ENCODE measurements around the gene ADAM29. TPM values are rescaled to one million over a fixed set of nuclear protein-coding genes. Genes with fewer than 3 reads are reported as not detected.

ADAM29 gene
- total RNA-seq: not detected
- polyA plus RNA-seq (2013, experiment 1 of 2): 0.08 TPM
- polyA plus RNA-seq (2013, experiment 2 of 2): 0.05 TPM
- total RNA-seq: 0 to 0.27 (median 0) reads per million in 172 experiments

DNA sequence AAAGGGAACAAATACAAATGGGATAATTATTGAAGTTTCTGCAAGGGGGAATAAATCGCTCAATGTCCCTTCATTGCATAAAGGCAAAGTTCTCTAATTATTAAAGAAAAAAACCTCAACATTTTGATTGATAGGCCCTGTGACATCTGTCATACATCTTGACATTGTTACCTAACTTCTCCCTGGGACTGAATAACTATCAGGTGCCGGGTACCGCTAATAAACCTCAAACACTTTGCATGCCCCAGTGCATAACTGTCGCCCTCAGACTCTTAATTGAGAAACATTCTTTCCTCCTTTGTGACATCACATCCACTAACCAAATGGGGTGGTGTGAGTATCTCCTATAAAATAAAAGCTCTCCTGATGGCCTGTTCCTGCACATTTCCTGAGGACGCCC is at the start of gene ADAM29:
Gene ADAM29 (plus strand): TSS at position 301 of the 400 bp plus-strand sequence. CDS start 57,168 bp downstream, outside the sequence.
- Histone ChIP-seq H3K36me3 (ENCODE audit: insufficient read depth, low read length) (no peaks in the 10 kb centered on the region), H3K27me3 (ENCODE audit: control insufficient read depth in 1 of 2, insufficient read depth in 2 of 2, low read length in 2 of 2) (no peaks in the 10 kb centered on the region), H3K9me3 (ENCODE audit: control insufficient read depth in 1 of 2, insufficient read depth in 1 of 2, low read length in 2 of 2) (peaks cover 0 to 4% of the 10 kb centered on the region in 2 experiments), H3K4me3 (ENCODE audit: low read length) (no peak within 1 kb of the TSS), H3K4me1 (ENCODE audit: insufficient read depth, low read length) (no peaks in the 10 kb centered on the region), H3K27ac (ENCODE audit: low read depth in 1 of 2, low read length in 2 of 2) (no peak within 1 kb of the TSS)
- ChIA-PET CTCF (no interaction called here), POLR2A (no interaction called here)
- no peak for ATAC-seq (ENCODE audit: poor library complexity)
- intact Hi-C loops (cut with DNase I, micrococcal nuclease): no loop called here
- Mint-ChIP-seq H3K36me3 (ENCODE audit: low read depth) (no peaks in the 10 kb centered on the region), H3K4me1 (ENCODE audit: low read depth) (no peaks in the 10 kb centered on the region), H3K4me3 (no peak within 1 kb of the TSS), H3K27me3 (no peaks in the 10 kb centered on the region), H3K27ac (no peak within 1 kb of the TSS), H3K9me3 (no peaks in the 10 kb centered on the region)
- TF ChIP-seq, protein P1, sequence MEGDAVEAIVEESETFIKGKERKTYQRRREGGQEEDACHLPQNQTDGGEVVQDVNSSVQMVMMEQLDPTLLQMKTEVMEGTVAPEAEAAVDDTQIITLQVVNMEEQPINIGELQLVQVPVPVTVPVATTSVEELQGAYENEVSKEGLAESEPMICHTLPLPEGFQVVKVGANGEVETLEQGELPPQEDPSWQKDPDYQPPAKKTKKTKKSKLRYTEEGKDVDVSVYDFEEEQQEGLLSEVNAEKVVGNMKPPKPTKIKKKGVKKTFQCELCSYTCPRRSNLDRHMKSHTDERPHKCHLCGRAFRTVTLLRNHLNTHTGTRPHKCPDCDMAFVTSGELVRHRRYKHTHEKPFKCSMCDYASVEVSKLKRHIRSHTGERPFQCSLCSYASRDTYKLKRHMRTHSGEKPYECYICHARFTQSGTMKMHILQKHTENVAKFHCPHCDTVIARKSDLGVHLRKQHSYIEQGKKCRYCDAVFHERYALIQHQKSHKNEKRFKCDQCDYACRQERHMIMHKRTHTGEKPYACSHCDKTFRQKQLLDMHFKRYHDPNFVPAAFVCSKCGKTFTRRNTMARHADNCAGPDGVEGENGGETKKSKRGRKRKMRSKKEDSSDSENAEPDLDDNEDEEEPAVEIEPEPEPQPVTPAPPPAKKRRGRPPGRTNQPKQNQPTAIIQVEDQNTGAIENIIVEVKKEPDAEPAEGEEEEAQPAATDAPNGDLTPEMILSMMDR (IDR thresholded peaks at IDR 0.05): no peak
- DNase-seq: no peak

DNA sequence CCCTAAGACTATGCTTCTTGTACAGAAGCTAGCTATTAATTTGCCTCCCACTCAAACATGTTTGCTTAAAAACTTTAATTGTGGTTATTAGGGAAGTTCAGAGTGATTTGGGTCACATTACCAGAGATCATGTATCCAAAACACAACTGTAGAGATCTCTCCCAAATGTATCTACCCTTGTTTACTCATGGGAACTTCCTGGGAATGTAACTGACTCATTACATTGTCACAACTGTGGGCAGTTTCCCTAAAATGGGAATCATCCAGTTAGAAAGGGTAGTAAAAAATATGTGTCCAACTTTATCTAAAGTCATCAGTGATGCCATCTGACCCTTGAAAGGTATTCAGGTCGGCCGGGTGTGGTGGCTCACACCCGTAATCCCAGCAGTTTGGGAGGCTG is 48.8 kb upstream of the ADAM29 start:
- Mint-ChIP-seq H3K36me3 (ENCODE audit: low read depth) (no peaks in the 10 kb centered on the region), H3K9me3 (peaks cover 4% of the 10 kb centered on the region), H3K27ac (no peak overlapping the region), H3K4me1 (ENCODE audit: low read depth) (no peaks in the 10 kb centered on the region), H3K27me3 (no peaks in the 10 kb centered on the region), H3K4me3 (no peak overlapping the region)
- no peaks in the 10 kb centered on the region for H3K9me3 ChIP-seq (ENCODE audit: control insufficient read depth in 1 of 2, insufficient read depth in 1 of 2, low read length in 2 of 2)
- H3K4me1 ChIP-seq (ENCODE audit: insufficient read depth, low read length): no peaks in the 10 kb centered on the region
- TF ChIP-seq, protein P1 (IDR thresholded peaks at IDR 0.05): no peak
- H3K36me3 ChIP-seq (ENCODE audit: insufficient read depth, low read length): no peaks in the 10 kb centered on the region
- no peak overlapping the region for H3K4me3 ChIP-seq (ENCODE audit: low read length)
- ATAC-seq (ENCODE audit: poor library complexity) (no peak), DNase-seq (no peak)
- intact Hi-C loops (cut with DNase I, micrococcal nuclease): no loop called here
- no peaks in the 10 kb centered on the region for H3K27me3 ChIP-seq (ENCODE audit: control insufficient read depth in 1 of 2, insufficient read depth in 2 of 2, low read length in 2 of 2)
- ChIA-PET POLR2A (no interaction called here), CTCF (no interaction called here)
- H3K27ac ChIP-seq (ENCODE audit: low read depth in 1 of 2, low read length in 2 of 2): no peak overlapping the region

DNA sequence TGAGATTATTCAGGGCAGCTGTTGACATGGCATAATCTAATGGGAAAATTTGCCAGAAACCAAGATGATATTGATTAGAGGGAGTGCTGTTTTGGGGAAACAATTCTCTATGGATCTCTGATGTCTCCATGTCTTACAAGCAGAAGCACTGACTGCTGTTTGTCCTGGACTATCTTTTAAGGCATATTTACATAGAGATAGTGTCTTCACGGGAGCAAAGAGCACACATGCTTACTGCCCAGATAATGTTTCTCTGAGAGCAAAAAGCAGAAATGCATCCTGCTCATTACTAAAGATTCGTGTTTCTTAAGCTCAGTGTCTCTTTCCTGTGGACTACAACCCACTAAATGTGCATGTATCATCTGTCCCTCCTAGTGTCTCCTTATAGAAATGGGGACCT is 47.8 kb upstream of the ADAM29 start:
- H3K4me3 Mint-ChIP-seq: no peak overlapping the region
- Histone ChIP-seq H3K9me3 (ENCODE audit: control insufficient read depth in 1 of 2, insufficient read depth in 1 of 2, low read length in 2 of 2) (no peaks in the 10 kb centered on the region), H3K4me3 (ENCODE audit: low read length) (no peak overlapping the region), H3K4me1 (ENCODE audit: insufficient read depth, low read length) (no peaks in the 10 kb centered on the region), H3K27me3 (ENCODE audit: control insufficient read depth in 1 of 2, insufficient read depth in 2 of 2, low read length in 2 of 2) (no peaks in the 10 kb centered on the region), H3K36me3 (ENCODE audit: insufficient read depth, low read length) (no peaks in the 10 kb centered on the region), H3K27ac (ENCODE audit: low read depth in 1 of 2, low read length in 2 of 2) (no peak overlapping the region)
- ATAC-seq (ENCODE audit: poor library complexity) (no peak), DNase-seq (no peak)
- H3K36me3 Mint-ChIP-seq (ENCODE audit: low read depth): no peaks in the 10 kb centered on the region
- intact Hi-C loops (cut with DNase I, micrococcal nuclease): no loop called here
- no peaks in the 10 kb centered on the region for H3K4me1 Mint-ChIP-seq (ENCODE audit: low read depth)
- POLR2A ChIA-PET: no interaction called here
- CTCF ChIA-PET: no interaction called here
- no peak overlapping the region for H3K27ac Mint-ChIP-seq
- H3K9me3 Mint-ChIP-seq: peaks cover 6% of the 10 kb centered on the region
- H3K27me3 Mint-ChIP-seq: no peaks in the 10 kb centered on the region
- TF ChIP-seq, protein P1 (IDR thresholded peaks at IDR 0.05): no peak
